Caco-2 (cell line): ENCODE measurements around the gene GTF3C2. TPM values are rescaled to one million over a fixed set of nuclear protein-coding genes. Genes with fewer than 3 reads are reported as not detected.

Experiments
- BruUV-seq: library from RNA; stranded (reverse); fragments of 400-500 nt; replicated peaks from 2 replicates; lab custom pipeline; 2021; lab: Mats Ljungman, UMichigan
- CTCF ChIA-PET: fragments of 300-600 bp; sonication (Branson Sonifier 250); formaldehyde crosslinking; loops from one replicate; lab custom pipeline; 2022; ENCODE audit warnings: antibody characterized with exemption; lab: Charles Lee
- POLR2A ChIA-PET: fragments of 300-600 bp; sonication (Branson Sonifier 250); formaldehyde crosslinking; loops from one replicate; lab custom pipeline; 2022; ENCODE audit warnings: antibody characterized with exemption; lab: Charles Lee
- DNase-seq, 2 experiments: peaks; one replicate each; pipeline versions ENCODE4 v3.0.0 to v3.0.0-alpha.2; 2020 to 2022
- H3K27me3 ChIP-seq: replicated peaks from 2 replicates; pipeline ENCODE4 v1.6.0; 2011; ENCODE audit warnings: low read length; ENCODE audit not compliant: control insufficient read depth, insufficient read depth
- H3K36me3 ChIP-seq: 2 replicates; pipeline ENCODE4 v1.5.1; 2011; ENCODE audit warnings: low read length; ENCODE audit not compliant: control insufficient read depth, insufficient read depth
- H3K4me1 ChIP-seq: fragments of 250-450 bp; sonication (Bioruptor Pico); 2 replicates; pipeline ENCODE4 v1.5.1; 2020; ENCODE audit warnings: mild to moderate bottlenecking
- H3K4me3 ChIP-seq: 2 replicates; pipeline ENCODE4 v1.5.1; 2011; ENCODE audit warnings: low read depth, mild to moderate bottlenecking, control low read depth, low read length
- H3K9me3 ChIP-seq: fragments of 250-450 bp; sonication (Bioruptor Pico); 2 replicates; pipeline ENCODE4 v1.5.1; 2020; ENCODE audit warnings: mild to moderate bottlenecking, moderate library complexity
- H3K27ac Mint-ChIP-seq: one replicate; pipeline ENCODE4 v1.8.0; 2022; ENCODE audit warnings: mixed read lengths; ENCODE audit not compliant: unreplicated experiment
- H3K27me3 Mint-ChIP-seq: one replicate; pipeline ENCODE4 v1.8.0; 2022; ENCODE audit warnings: mixed read lengths; ENCODE audit not compliant: insufficient read depth, unreplicated experiment
- H3K36me3 Mint-ChIP-seq: one replicate; pipeline ENCODE4 v1.8.0; 2022; ENCODE audit warnings: mild to moderate bottlenecking, mixed read lengths; ENCODE audit not compliant: insufficient read depth, unreplicated experiment
- H3K4me1 Mint-ChIP-seq: one replicate; pipeline ENCODE4 v1.8.0; 2022; ENCODE audit warnings: low read depth, mixed read lengths; ENCODE audit not compliant: unreplicated experiment
- H3K4me3 Mint-ChIP-seq: one replicate; pipeline ENCODE4 v1.8.0; 2022; ENCODE audit warnings: mild to moderate bottlenecking, moderate library complexity, mixed read lengths; ENCODE audit not compliant: unreplicated experiment
- H3K9me3 Mint-ChIP-seq: one replicate; pipeline ENCODE4 v1.8.0; 2022; ENCODE audit warnings: mixed read lengths; ENCODE audit not compliant: unreplicated experiment
- intact Hi-C: fragments of 100-400 bp; cut with micrococcal nuclease; formaldehyde crosslinking; loops from one replicate; pipeline ENCODE4 v1.10.0; 2022; ENCODE audit not compliant: unreplicated experiment
- total RNA-seq: library from RNA; stranded (reverse); gene quantifications from 2 replicates; pipeline ENCODE4 v1.2.3, GENCODE V29; 2022
- TF ChIP-seq, protein P1 (sequence below), 2 experiments: fragments of 200-600 bp in 1 of 2; IDR thresholded peaks; 1 replicate in 1 of 2; 2 replicates in 1 of 2; pipeline versions ENCODE4 v1.5.1 to v1.8.0; 2011 to 2022; ENCODE audit warnings: antibody characterized with exemption in 1 of 2, control low read depth in 1 of 2, inconsistent platforms in 1 of 2, low read depth in 1 of 2, low read length in 1 of 2, mild to moderate bottlenecking in 1 of 2, moderate library complexity in 1 of 2; ENCODE audit not compliant: insufficient read depth in 1 of 2, severe bottlenecking in 1 of 2, unreplicated experiment in 1 of 2

Gene GTF3C2
- total RNA-seq, 1 experiment from 2014 or later = 91.4 TPM

DNA sequence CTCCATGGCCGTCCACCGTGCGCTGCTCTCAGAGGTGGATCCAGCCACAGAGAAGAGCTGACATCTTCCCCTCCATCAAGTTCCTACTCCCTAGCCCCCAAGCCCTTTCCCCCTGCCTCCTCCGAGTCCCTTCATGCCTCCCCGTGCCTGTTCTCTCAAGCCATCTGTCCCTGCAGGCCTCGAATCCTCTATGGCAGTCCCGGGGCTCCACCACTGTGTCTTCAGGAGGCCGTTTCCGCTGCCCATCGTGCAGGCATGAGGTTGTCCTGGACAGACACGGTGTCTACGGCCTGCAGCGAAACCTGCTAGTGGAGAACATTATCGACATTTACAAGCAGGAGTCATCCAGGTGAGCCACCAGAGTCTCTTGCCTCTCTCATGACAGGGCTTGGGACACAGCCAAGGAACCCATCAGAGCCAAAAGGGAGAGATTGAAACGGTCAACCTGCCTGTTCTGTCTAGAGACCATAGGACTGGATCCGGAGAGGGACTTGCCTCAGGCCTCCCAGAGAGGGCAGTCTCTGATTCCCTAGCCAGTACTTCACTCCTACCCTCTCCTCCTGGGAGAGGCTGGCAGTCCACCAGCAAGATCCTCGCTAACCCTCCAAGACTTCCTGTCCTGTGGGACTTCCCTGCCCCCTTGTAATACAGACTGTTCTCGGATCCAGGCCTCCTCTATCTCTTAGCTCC, 58.0 kb downstream of the GTF3C2 start:
- ChIA-PET POLR2A (no interaction called here), CTCF (no interaction called here)
- Histone ChIP-seq H3K4me1 (peaks cover 43% of the 10 kb centered on the region), H3K27me3 (no peaks in the 10 kb centered on the region), H3K4me3 (no peak overlapping the region), H3K36me3 (no peaks in the 10 kb centered on the region), H3K9me3 (no peaks in the 10 kb centered on the region)
- Mint-ChIP-seq H3K4me3 (no peak overlapping the region), H3K9me3 (no peaks in the 10 kb centered on the region), H3K27me3 (no peaks in the 10 kb centered on the region), H3K4me1 (peaks cover 28% of the 10 kb centered on the region), H3K27ac (no peak overlapping the region), H3K36me3 (peaks cover 6% of the 10 kb centered on the region)
- intact Hi-C loops = no loop called here
- TF ChIP-seq, protein P1, sequence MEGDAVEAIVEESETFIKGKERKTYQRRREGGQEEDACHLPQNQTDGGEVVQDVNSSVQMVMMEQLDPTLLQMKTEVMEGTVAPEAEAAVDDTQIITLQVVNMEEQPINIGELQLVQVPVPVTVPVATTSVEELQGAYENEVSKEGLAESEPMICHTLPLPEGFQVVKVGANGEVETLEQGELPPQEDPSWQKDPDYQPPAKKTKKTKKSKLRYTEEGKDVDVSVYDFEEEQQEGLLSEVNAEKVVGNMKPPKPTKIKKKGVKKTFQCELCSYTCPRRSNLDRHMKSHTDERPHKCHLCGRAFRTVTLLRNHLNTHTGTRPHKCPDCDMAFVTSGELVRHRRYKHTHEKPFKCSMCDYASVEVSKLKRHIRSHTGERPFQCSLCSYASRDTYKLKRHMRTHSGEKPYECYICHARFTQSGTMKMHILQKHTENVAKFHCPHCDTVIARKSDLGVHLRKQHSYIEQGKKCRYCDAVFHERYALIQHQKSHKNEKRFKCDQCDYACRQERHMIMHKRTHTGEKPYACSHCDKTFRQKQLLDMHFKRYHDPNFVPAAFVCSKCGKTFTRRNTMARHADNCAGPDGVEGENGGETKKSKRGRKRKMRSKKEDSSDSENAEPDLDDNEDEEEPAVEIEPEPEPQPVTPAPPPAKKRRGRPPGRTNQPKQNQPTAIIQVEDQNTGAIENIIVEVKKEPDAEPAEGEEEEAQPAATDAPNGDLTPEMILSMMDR (IDR thresholded peaks at IDR 0.05; ENCODE audit: insufficient read depth in 1 of 2, low read depth in 1 of 2, low read length in 1 of 2, severe bottlenecking in 1 of 2, unreplicated experiment in 1 of 2) = no peak
- BruUV-seq = no TSS peak
- DNase-seq = no peak

- Mint-ChIP-seq H3K27me3 (no peaks in the 10 kb centered on the region), H3K27ac (no peak overlapping the region)
- BruUV-seq = no TSS peak
These were observed 59.4 kb downstream of the GTF3C2 start for GRCh38 chr2:27297195-27297594.

DNA sequence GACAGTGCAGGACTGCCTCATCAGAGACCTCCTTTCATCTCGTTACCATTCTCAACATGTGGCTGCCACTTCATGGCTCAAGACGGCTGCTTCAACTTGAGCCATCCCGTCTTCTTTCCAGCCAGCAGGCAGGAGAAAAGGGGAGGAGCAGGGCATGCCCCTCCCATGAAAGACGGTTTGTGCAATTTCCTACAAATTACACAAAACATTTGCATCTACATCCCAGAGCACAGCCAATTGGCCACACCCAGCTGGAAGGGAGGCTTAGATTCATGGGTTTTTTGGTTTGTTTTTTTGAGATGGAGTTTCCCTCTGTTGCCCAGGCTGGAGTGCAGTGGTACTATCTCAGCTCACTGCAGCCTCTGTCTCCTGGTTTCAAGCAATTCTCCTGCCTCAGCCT, 60.1 kb downstream of the GTF3C2 start:
- peaks cover 47% of the 10 kb centered on the region for H3K4me1 Mint-ChIP-seq
- no peaks in the 10 kb centered on the region for H3K9me3 ChIP-seq
- POLR2A ChIA-PET = no interaction called here
- TF ChIP-seq, protein P1 (IDR thresholded peaks at IDR 0.05; ENCODE audit: insufficient read depth in 1 of 2, low read depth in 1 of 2, low read length in 1 of 2, severe bottlenecking in 1 of 2, unreplicated experiment in 1 of 2) = no peak
- peaks cover 58% of the 10 kb centered on the region for H3K4me1 ChIP-seq
- no peaks in the 10 kb centered on the region for H3K27me3 ChIP-seq
- H3K36me3 ChIP-seq = no peaks in the 10 kb centered on the region
- no peaks in the 10 kb centered on the region for H3K27me3 Mint-ChIP-seq
- peaks cover 12% of the 10 kb centered on the region for H3K36me3 Mint-ChIP-seq
- intact Hi-C loops = no loop called here
- BruUV-seq = no TSS peak
- no peak for DNase-seq
- no peak overlapping the region for H3K4me3 Mint-ChIP-seq
- CTCF ChIA-PET = interaction anchor here (0.5 to 2.2 kb wide), 2 partner anchors 17 to 57 kb away, joined by 5 to 8 read pairs; no protein-coding TSS in a partner anchor
- H3K9me3 Mint-ChIP-seq = no peaks in the 10 kb centered on the region
- H3K27ac Mint-ChIP-seq = no peak overlapping the region
- H3K4me3 ChIP-seq = no peak overlapping the region

More at GRCh38 chr2:27297195-27297594, 59.4 kb downstream of the GTF3C2 start:
- H3K27me3 ChIP-seq = no peaks in the 10 kb centered on the region
- Mint-ChIP-seq H3K36me3 (peaks cover 12% of the 10 kb centered on the region), H3K9me3 (no peaks in the 10 kb centered on the region), H3K4me3 (no peak overlapping the region), H3K4me1 (peaks cover 40% of the 10 kb centered on the region)
- no peaks in the 10 kb centered on the region for H3K36me3 ChIP-seq
- intact Hi-C loops = no loop called here
- ChIA-PET POLR2A (no interaction called here), CTCF (interaction anchor here (2.2 kb wide), 1 partner anchor 17 kb away, joined by 8 read pairs; no protein-coding TSS in a partner anchor)
- no peak overlapping the region for H3K4me3 ChIP-seq
- TF ChIP-seq, protein P1 (IDR thresholded peaks at IDR 0.05; ENCODE audit: insufficient read depth in 1 of 2, low read depth in 1 of 2, low read length in 1 of 2, severe bottlenecking in 1 of 2, unreplicated experiment in 1 of 2) = no peak
- no peak for DNase-seq
- H3K4me1 ChIP-seq = peaks cover 51% of the 10 kb centered on the region
- H3K9me3 ChIP-seq = no peaks in the 10 kb centered on the region
